HG03460 (cell line): ENCODE data around the gene LYRM1.
"Not testable (repeated sequence)": the region's sequence is repeated elsewhere in the genome, so short reads cannot be mapped to it uniquely, and the experiment has no call there.

Experiments
- ATAC-seq: cut with Tn5 transposase; IDR thresholded peaks from one replicate; pipeline ENCODE4 v1.9.1; 2021; ENCODE audit not compliant: unreplicated experiment

The LYRM1 gene

GRCh38 chr16:20931066-20931600 is 30.6 kb downstream of the LYRM1 start:
- no peak for ATAC-seq

GRCh38 chr16:20933589-20933988 is 33.0 kb downstream of the LYRM1 start:
- ATAC-seq = no peak

GRCh38 chr16:20937736-20938135 is 37.2 kb downstream of the LYRM1 start:
- ATAC-seq = no peak

- ATAC-seq = no peak
Measured at GRCh38 chr16:20938426-20938825, 37.9 kb downstream of the LYRM1 start.

- no peak for ATAC-seq
Measured at GRCh38 chr16:20939611-20940010, 39.0 kb downstream of the LYRM1 start.

GRCh38 chr16:20940871-20941635 is 40.5 kb downstream of the LYRM1 start:
- no peak for ATAC-seq

- no peak for ATAC-seq
Measured at GRCh38 chr16:20941636-20941926, 41.0 kb downstream of the LYRM1 start.

GRCh38 chr16:20942256-20942655 is 41.7 kb downstream of the LYRM1 start:
- no peak for ATAC-seq

GRCh38 chr16:20944861-20945574 is 44.4 kb downstream of the LYRM1 start:
- no peak for ATAC-seq

GRCh38 chr16:20945575-20945875 is 45.0 kb downstream of the LYRM1 start:
- not testable (repeated sequence) for ATAC-seq

GRCh38 chr16:20946015-20946629 is 45.6 kb downstream of the LYRM1 start:
- ATAC-seq = no peak

GRCh38 chr16:20948444-20948843 is 47.9 kb downstream of the LYRM1 start:
- no peak for ATAC-seq

GRCh38 chr16:20949660-20950059 is 49.1 kb downstream of the LYRM1 start:
- no peak for ATAC-seq

GRCh38 chr16:20950294-20950693 is 49.7 kb downstream of the LYRM1 start:
- ATAC-seq = no peak

- no peak for ATAC-seq
Measured at GRCh38 chr16:20952139-20952920, 51.8 kb downstream of the LYRM1 start.

GRCh38 chr16:20954574-20954973 is 54.0 kb downstream of the LYRM1 start:
- no peak for ATAC-seq

GRCh38 chr16:20956319-20956718 is 55.7 kb downstream of the LYRM1 start:
- no peak for ATAC-seq

GRCh38 chr16:20957153-20957552 is 56.6 kb downstream of the LYRM1 start:
- no peak for ATAC-seq

GRCh38 chr16:20960899-20961298 is 60.3 kb downstream of the LYRM1 start:
- ATAC-seq = no peak

- no peak for ATAC-seq
Measured at GRCh38 chr16:20968765-20969164, 68.2 kb downstream of the LYRM1 start.

- no peak for ATAC-seq
Measured at GRCh38 chr16:20969386-20969785, 68.8 kb downstream of the LYRM1 start.
